BJ (cell line): ENCODE measurements around the gene XKR8. TPM values are rescaled to one million over a fixed set of nuclear protein-coding genes. Genes with fewer than 3 reads are reported as not detected.

ENCODE experiments used
- CTCF ChIA-PET: fragments of 350-600 bp; formaldehyde crosslinking; extraction: SDS; loops from one replicate; lab custom pipeline; 2021; ENCODE audit warnings: antibody characterized with exemption, inconsistent platforms; lab: Yijun Ruan, JAX
- POLR2A ChIA-PET: fragments of 300-600 bp; sonication (Branson Sonifier 250); formaldehyde crosslinking; extraction: SDS; loops from one replicate; lab custom pipeline; 2021; ENCODE audit warnings: antibody characterized with exemption; lab: Charles Lee
- DNase-seq: peaks from one replicate; pipeline ENCODE4 v3.0.0-alpha.2; 2011; ENCODE audit warnings: low read depth
- H3K27me3 ChIP-seq: 2 replicates; pipeline ENCODE4 v1.6.0; 2011; ENCODE audit warnings: low read length; ENCODE audit not compliant: control insufficient read depth, insufficient read depth
- H3K36me3 ChIP-seq: 2 replicates; pipeline ENCODE4 v1.5.1; 2011; ENCODE audit warnings: low read length; ENCODE audit not compliant: control insufficient read depth, insufficient read depth
- H3K4me3 ChIP-seq: 2 replicates; pipeline ENCODE4 v1.5.1; 2011; ENCODE audit warnings: low read depth, mild to moderate bottlenecking, control low read depth, low read length
- CTCF ChIP-seq: IDR thresholded peaks from 2 replicates; pipeline ENCODE4 v1.5.1; 2011; ENCODE audit warnings: low read depth, mild to moderate bottlenecking, control low read depth, inconsistent platforms, low read length, moderate library complexity; ENCODE audit not compliant: insufficient read depth
- polyA plus RNA-seq: library from polyadenylated mRNA; depleted of rRNA; stranded (reverse); fragments of >200 nt; gene quantifications from 2 replicates; pipeline ENCODE4 v1.2.3, GENCODE V29; 2011

Gene XKR8
- polyA plus RNA-seq, 1 experiment = 13.2 TPM

DNA sequence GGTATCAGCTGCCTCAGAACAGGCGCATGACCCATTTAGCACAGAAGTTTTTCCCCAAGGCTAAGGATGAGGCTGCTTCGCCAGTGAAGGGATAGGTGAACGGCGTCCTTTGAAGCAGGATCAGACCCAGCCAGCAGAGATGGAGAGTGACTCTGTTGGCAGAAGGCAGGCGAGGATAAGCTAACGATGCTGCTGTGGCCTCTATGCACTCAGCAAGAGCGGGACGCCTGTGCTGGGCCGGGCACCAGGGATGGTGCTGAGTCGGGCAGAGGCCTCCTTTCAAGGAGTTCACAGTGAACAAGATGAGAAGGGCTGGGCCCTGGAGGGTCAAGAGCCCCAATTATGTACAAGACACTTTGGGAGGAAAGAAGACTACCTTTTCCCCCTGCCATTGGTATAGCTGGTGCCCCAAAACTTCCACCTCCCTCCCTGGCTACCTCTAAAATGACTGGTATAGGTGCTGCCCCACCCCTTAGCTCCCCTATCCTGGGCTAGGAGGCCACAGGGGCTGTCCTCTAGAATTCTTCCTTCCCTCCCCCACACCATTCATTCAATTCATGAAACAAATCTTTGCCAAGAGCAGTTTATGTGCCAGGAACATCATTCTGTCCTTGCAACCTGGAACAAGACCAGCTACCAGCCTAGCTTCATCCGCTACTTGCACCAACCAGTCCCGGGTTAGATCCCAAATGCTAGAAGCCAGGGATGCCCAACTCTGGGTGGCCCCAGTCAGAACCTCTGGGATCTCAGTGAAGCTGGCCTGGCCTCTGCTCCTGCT, 7.5 kb downstream of the XKR8 start:
- ChIA-PET CTCF (interaction anchor here (1.0 to 1.5 kb wide), 4 partner anchors 10 to 27 kb away, joined by 3 to 5 read pairs (median 3); no protein-coding TSS in a partner anchor), POLR2A (no interaction called here)
- no peak overlapping the region for H3K4me3 ChIP-seq
- no peak for DNase-seq
- TF ChIP-seq CTCF = no peak
- no peaks in the 10 kb centered on the region for H3K27me3 ChIP-seq
- H3K36me3 ChIP-seq = peaks cover 8% of the 10 kb centered on the region

DNA sequence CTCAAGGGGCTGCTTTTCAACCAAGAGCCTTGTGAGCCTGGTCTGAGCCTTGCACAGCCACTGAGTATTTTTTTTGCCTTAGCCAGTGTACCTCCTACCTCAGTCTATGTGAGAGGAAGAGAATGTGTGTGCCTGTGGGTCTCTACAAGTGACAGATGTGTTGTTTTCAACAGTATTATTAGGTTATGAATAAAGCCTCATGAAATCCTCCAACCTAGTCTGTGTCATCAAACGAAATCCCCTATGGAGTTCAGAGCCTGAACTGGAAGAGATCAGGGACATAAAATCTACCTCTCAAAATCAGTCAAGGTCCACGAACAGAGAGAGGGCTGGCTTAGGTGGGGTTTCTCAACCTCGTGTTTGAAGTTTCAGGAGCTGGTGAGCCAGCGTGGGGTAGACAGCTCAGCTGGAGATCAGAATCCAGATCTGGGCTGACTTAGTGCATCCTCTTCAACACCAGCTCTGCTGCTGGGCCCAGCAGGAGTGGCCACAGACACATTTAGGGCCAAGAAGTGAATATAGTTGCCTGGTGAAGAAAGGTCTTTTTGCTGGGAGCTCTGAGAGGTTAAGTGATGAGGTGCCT, 8.2 kb downstream of the XKR8 start:
- H3K4me3 ChIP-seq = no peak overlapping the region
- no peaks in the 10 kb centered on the region for H3K27me3 ChIP-seq
- ChIA-PET POLR2A (interaction anchor here (0.6 kb wide), 1 partner anchor 104 kb away, joined by 10 read pairs; no protein-coding TSS in a partner anchor), CTCF (interaction anchor here (1.0 to 1.3 kb wide), 3 partner anchors 11 to 110 kb away, joined by 3 to 5 read pairs (median 3); no protein-coding TSS in a partner anchor)
- DNase-seq = no peak
- TF ChIP-seq CTCF = no peak
- H3K36me3 ChIP-seq = peaks cover 8% of the 10 kb centered on the region

GRCh38 chr1:27968692-27969091, 8.9 kb downstream of the XKR8 start:
- no peaks in the 10 kb centered on the region for H3K27me3 ChIP-seq
- H3K4me3 ChIP-seq = no peak overlapping the region
- POLR2A ChIA-PET = interaction anchor here (0.6 kb wide), 1 partner anchor 105 kb away, joined by 10 read pairs; no protein-coding TSS in a partner anchor
- H3K36me3 ChIP-seq = peaks cover 7% of the 10 kb centered on the region
- CTCF ChIA-PET = interaction anchor here (1.0 to 1.3 kb wide), 3 partner anchors 10 to 111 kb away, joined by 3 to 5 read pairs (median 3); no protein-coding TSS in a partner anchor
- DNase-seq = peak; percentile 92
- no peak for TF ChIP-seq CTCF

DNA sequence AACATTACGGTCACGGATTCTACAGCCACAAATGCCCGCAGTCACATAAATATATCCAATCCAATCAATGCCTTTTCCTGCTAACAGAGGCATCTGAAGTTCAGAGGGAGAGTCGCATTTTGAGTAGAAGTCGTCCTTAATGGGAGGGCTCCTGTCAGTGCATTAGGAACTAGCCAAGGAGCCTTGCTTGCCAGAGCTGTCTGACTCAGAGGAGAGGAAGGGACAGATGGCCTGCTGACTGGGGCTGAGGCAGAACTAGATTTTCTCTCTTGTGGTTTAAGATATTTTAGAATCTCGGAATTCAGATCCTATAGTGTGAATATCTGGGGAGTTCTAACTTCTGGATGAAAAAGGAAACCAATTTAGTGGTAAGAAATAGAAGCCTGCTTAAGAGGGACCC, 10.6 kb downstream of the XKR8 start:
- no peak for TF ChIP-seq CTCF
- peaks cover 5% of the 10 kb centered on the region for H3K36me3 ChIP-seq
- POLR2A ChIA-PET = no interaction called here
- no peaks in the 10 kb centered on the region for H3K27me3 ChIP-seq
- CTCF ChIA-PET = interaction anchor here (1.2 to 3.2 kb wide), 4 partner anchors 8 to 113 kb away, joined by 3 to 13 read pairs (median 9); partner anchors contain the start of gene XKR8
- peak; percentile 50 for DNase-seq
- H3K4me3 ChIP-seq = no peak overlapping the region

DNA sequence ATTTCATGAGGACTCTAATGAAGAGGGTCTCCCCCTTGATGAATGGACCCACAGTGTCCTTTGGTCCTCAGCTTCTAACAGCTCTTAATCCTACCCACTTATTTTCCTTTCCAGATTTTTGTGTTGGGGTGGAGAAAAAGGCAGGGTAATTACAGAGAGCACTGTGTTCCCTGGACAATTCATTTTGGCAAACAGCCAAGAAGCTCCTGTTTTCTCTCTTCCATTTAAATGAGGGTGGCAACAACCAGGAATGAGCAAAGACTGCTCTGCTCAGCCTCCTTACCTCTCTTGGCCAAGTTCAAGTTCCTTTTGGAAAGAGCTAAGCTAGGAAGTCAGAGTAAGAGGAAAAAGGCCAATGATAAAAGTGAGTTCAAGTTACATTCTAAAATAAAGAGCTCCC, 11.9 kb downstream of the XKR8 start:
- TF ChIP-seq CTCF = no peak
- no peak overlapping the region for H3K4me3 ChIP-seq
- H3K27me3 ChIP-seq = no peaks in the 10 kb centered on the region
- POLR2A ChIA-PET = no interaction called here
- CTCF ChIA-PET = interaction anchor here (0.6 to 3.2 kb wide), 7 partner anchors 9 to 114 kb away, joined by 3 to 13 read pairs (median 4); no protein-coding TSS in a partner anchor
- peaks cover 4% of the 10 kb centered on the region for H3K36me3 ChIP-seq
- no peak for DNase-seq
